WTC11 (cell line): ENCODE results near the gene GALT.

Source experiments
- ETV6 ChIP-seq: sonication (generic); formaldehyde crosslinking; IDR thresholded peaks from 2 replicates; pipeline ENCODE4 v1.8.1; 2022; ENCODE audit warnings: mild to moderate bottlenecking, missing genetic modification reagents
- IRF1 ChIP-seq: sonication (generic); formaldehyde crosslinking; IDR thresholded peaks from 2 replicates; pipeline ENCODE4 v1.8.0; 2023; ENCODE audit warnings: missing genetic modification reagents
- JUN ChIP-seq: sonication (generic); formaldehyde crosslinking; IDR thresholded peaks from 2 replicates; pipeline ENCODE4 v1.8.0; 2023; ENCODE audit warnings: mild to moderate bottlenecking, missing genetic modification reagents
- NR2C2 ChIP-seq: sonication (generic); formaldehyde crosslinking; IDR thresholded peaks from 2 replicates; pipeline ENCODE4 v1.8.0; 2022; ENCODE audit warnings: mild to moderate bottlenecking, missing genetic modification reagents
- SMAD3 ChIP-seq: sonication (generic); formaldehyde crosslinking; IDR thresholded peaks from 2 replicates; pipeline ENCODE4 v1.8.0; 2022; ENCODE audit warnings: missing genetic modification reagents, mild to moderate bottlenecking, borderline replicate concordance
- SP1 ChIP-seq: sonication (generic); formaldehyde crosslinking; conservative IDR thresholded peaks from 2 replicates; pipeline ENCODE4 v1.8.1; 2022; ENCODE audit warnings: missing genetic modification reagents
- ZNF138 ChIP-seq: sonication (generic); formaldehyde crosslinking; conservative IDR thresholded peaks from 2 replicates; pipeline ENCODE4 v1.8.1; 2022; ENCODE audit warnings: mild to moderate bottlenecking, moderate library complexity, missing genetic modification reagents
- TF ChIP-seq, protein P1 (sequence below): fragments of 200-600 bp; IDR thresholded peaks from 2 replicates; pipeline ENCODE4 v1.8.0; 2022; ENCODE audit warnings: antibody characterized with exemption
- TF ChIP-seq, protein P2 (sequence below): sonication (generic); formaldehyde crosslinking; IDR thresholded peaks from 2 replicates; pipeline ENCODE4 v1.8.1; 2023; ENCODE audit warnings: mild to moderate bottlenecking, moderate library complexity, missing genetic modification reagents
- TF ChIP-seq, protein P3 (sequence below): sonication (generic); formaldehyde crosslinking; IDR thresholded peaks from 2 replicates; pipeline ENCODE4 v1.8.1; 2023; ENCODE audit warnings: mild to moderate bottlenecking, missing genetic modification reagents

DNA sequence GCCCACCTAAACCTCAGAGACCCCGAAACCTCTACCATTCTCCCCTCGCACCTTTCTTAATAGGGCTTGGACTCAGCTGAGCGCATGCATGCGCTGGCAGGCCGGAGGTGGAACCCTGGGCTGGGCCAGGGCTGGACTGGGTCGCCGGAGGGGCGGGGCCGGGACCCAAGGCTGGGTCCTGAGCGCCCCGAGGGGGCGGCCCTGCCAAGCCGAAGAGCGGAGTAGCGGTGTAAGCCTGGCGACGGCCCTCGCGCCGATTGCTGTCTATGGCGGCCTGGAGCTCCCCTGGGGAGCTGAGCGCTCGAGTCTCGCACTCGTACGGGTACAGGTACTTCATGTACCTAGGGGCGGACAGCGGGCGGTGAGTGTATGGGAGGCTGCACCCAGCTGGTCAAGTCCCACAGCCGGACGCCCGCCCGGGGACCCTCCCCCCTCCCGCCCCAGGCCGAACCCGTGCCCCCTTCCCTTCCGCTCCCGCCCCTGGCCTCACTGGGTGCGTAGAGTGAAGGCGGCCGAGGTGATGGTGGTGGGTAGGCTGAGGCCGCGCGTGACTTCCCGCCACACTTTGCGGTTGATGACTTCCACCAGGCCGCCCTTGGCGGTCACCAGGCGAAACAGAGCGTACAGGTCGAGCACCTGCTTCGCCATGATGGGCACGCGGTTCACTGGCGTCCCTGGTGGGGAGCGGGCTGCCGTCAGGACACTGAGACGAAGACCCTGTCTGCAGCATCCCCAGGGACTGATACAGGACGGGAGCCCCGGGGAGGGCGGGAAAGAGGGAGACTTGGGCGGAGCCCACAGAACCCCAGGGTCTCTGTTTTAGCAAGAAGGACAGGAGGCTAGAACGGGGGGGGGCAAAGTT lies 22.9 kb upstream of the GALT start:
- TF ChIP-seq SP1 (CRISPR knock-in tag) (no peak), SMAD3 (CRISPR knock-in tag) (no peak), IRF1 (CRISPR knock-in tag) (no peak), NR2C2 (CRISPR knock-in tag) (no peak), JUN (CRISPR knock-in tag) (no peak), ZNF138 (CRISPR knock-in tag) (no peak), ETV6 (CRISPR knock-in tag) (no peak)
- TF ChIP-seq, protein P1, sequence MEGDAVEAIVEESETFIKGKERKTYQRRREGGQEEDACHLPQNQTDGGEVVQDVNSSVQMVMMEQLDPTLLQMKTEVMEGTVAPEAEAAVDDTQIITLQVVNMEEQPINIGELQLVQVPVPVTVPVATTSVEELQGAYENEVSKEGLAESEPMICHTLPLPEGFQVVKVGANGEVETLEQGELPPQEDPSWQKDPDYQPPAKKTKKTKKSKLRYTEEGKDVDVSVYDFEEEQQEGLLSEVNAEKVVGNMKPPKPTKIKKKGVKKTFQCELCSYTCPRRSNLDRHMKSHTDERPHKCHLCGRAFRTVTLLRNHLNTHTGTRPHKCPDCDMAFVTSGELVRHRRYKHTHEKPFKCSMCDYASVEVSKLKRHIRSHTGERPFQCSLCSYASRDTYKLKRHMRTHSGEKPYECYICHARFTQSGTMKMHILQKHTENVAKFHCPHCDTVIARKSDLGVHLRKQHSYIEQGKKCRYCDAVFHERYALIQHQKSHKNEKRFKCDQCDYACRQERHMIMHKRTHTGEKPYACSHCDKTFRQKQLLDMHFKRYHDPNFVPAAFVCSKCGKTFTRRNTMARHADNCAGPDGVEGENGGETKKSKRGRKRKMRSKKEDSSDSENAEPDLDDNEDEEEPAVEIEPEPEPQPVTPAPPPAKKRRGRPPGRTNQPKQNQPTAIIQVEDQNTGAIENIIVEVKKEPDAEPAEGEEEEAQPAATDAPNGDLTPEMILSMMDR: no peak
- TF ChIP-seq, protein P2, sequence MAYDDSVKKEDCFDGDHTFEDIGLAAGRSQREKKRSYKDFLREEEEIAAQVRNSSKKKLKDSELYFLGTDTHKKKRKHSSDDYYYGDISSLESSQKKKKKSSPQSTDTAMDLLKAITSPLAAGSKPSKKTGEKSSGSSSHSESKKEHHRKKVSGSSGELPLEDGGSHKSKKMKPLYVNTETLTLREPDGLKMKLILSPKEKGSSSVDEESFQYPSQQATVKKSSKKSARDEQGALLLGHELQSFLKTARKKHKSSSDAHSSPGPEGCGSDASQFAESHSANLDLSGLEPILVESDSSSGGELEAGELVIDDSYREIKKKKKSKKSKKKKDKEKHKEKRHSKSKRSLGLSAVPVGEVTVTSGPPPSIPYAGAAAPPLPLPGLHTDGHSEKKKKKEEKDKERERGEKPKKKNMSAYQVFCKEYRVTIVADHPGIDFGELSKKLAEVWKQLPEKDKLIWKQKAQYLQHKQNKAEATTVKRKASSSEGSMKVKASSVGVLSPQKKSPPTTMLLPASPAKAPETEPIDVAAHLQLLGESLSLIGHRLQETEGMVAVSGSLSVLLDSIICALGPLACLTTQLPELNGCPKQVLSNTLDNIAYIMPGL (CRISPR knock-in tag): no peak
- TF ChIP-seq, protein P3, sequence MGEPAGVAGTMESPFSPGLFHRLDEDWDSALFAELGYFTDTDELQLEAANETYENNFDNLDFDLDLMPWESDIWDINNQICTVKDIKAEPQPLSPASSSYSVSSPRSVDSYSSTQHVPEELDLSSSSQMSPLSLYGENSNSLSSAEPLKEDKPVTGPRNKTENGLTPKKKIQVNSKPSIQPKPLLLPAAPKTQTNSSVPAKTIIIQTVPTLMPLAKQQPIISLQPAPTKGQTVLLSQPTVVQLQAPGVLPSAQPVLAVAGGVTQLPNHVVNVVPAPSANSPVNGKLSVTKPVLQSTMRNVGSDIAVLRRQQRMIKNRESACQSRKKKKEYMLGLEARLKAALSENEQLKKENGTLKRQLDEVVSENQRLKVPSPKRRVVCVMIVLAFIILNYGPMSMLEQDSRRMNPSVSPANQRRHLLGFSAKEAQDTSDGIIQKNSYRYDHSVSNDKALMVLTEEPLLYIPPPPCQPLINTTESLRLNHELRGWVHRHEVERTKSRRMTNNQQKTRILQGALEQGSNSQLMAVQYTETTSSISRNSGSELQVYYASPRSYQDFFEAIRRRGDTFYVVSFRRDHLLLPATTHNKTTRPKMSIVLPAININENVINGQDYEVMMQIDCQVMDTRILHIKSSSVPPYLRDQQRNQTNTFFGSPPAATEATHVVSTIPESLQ: no peak
